Measurements from ENCODE around the gene AQP1. TPM values are rescaled to one million over a fixed set of nuclear protein-coding genes. Genes with fewer than 3 reads are reported as not detected.
A peak's percentile ranks its signal among the peaks of the same experiment; 100 is the strongest.

AQP1 gene
- total RNA-seq (2014; rRNA removed) (0.81 and 1.2 TPM in 2 replicates), Bru-seq, nascent RNA (percentile 27 among the genes with signal in this experiment), BruChase-seq, experiment 1, labeled RNA remaining after a 6-hour chase (percentile 32 among the genes with signal in this experiment), BruChase-seq, experiment 2, labeled RNA remaining after a 2-hour chase (percentile 43 among the genes with signal in this experiment)
- long read RNA-seq = 0 reads

DNA sequence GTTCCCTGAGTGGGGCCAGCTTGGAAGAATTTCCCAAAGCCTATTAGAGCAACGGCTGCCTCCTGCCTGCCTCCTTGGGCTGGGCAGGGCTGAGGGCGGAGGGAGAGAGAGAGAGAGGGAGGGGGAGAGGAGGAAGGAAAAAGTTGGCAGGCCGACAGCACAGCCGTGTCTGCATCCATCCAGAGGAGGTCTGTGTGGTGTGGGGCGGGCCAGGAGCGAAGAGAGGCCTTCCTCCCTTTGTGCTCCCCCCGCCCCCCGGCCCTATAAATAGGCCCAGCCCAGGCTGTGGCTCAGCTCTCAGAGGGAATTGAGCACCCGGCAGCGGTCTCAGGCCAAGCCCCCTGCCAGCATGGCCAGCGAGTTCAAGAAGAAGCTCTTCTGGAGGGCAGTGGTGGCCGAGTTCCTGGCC is at the start of gene AQP1:
TSS of gene AQP1 (plus strand) at position 293 of the 409 bp plus-strand sequence. CDS start at position 350, 57 bp downstream.
- H3K9me3 ChIP-seq (ENCODE audit: low read length) = no peaks in the 10 kb centered on the region
- H3K27ac ChIP-seq (ENCODE audit: low read length) = no peak within 1 kb of the TSS
- H3K9ac ChIP-seq (ENCODE audit: low read length) = no peak within 1 kb of the TSS
- no peaks in the 10 kb centered on the region for H3F3A ChIP-seq (ENCODE audit: low read length, unreplicated experiment)
- DNase-seq (no peak), ATAC-seq (no peak)
- H3K9me2 ChIP-seq (replicated peaks; ENCODE audit: low read length) = no peaks in the 10 kb centered on the region
- no peaks in the 10 kb centered on the region for H3K27me3 ChIP-seq (ENCODE audit: low read length)
- ChIA-PET POLR2A (ENCODE audit: unreplicated experiment) (no interaction called here), CTCF (no interaction called here)
- no TSS peak for BruUV-seq (replicated peaks)
- no peak within 1 kb of the TSS for H3K4me2 ChIP-seq (ENCODE audit: low read length)
- intact Hi-C loops (cut with micrococcal nuclease) = no loop called here
- H3K4me3 ChIP-seq (ENCODE audit: low read length) = no peak within 1 kb of the TSS
- TF ChIP-seq, protein P1, sequence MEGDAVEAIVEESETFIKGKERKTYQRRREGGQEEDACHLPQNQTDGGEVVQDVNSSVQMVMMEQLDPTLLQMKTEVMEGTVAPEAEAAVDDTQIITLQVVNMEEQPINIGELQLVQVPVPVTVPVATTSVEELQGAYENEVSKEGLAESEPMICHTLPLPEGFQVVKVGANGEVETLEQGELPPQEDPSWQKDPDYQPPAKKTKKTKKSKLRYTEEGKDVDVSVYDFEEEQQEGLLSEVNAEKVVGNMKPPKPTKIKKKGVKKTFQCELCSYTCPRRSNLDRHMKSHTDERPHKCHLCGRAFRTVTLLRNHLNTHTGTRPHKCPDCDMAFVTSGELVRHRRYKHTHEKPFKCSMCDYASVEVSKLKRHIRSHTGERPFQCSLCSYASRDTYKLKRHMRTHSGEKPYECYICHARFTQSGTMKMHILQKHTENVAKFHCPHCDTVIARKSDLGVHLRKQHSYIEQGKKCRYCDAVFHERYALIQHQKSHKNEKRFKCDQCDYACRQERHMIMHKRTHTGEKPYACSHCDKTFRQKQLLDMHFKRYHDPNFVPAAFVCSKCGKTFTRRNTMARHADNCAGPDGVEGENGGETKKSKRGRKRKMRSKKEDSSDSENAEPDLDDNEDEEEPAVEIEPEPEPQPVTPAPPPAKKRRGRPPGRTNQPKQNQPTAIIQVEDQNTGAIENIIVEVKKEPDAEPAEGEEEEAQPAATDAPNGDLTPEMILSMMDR (conservative IDR thresholded peaks at IDR 0.05; ENCODE audit: low read depth, low read length) = no peak
- no peak for TF ChIP-seq EZH2phosphoT487 (IDR thresholded peaks at IDR 0.05; ENCODE audit: borderline replicate concordance, low read length)
- TF ChIP-seq EZH2 (IDR thresholded peaks at IDR 0.05; ENCODE audit: low read length, unreplicated experiment) = no peak
- H4K20me1 ChIP-seq (ENCODE audit: low read length) = no peaks in the 10 kb centered on the region
- H3K79me2 ChIP-seq (ENCODE audit: low read length) = no peaks in the 10 kb centered on the region
- no peaks in the 10 kb centered on the region for H3K36me3 ChIP-seq (ENCODE audit: low read depth, low read length)
- H3K4me1 ChIP-seq (ENCODE audit: insufficient read depth, low read length) = peaks cover 19% of the 10 kb centered on the region
- H2AFZ ChIP-seq (ENCODE audit: low read length) = no peak within 1 kb of the TSS

DNA sequence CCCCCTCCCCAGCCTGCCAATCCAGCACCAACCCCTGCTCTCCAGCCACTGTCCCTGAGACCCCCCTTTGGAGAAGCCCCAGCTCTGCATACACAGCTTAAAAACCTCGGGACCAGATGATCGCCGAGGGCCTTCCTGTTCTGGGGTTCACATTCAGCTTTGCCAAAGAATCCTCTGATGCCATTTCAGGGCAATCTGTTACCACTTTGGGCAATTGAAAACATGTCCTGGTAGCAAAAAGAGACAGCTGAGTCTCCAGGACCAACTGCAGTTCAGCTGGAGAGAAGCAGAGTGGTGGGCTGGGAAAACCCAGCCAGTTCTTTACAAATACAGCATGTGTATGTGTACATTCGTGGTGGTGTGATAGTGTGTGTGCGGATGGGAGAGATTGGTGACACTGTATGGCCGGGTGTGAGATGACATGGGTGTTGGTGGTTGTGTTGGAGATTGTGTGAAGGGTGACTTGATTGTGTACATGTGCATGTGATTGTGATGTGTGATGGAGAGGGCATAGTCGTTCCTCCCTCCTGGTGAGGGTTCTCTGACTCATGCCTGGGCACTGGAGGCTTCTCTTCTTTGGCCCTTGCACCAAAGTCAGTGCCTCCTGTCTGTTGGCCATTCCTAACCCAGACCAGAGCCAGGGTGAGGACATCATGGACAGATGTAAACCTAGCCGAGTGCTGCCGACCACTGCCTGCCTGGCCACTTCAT is 48.5 kb upstream of the AQP1 start:
- ATAC-seq = no peak

More for the DNA sequence above, 48.5 kb upstream of the AQP1 start:
- no peak overlapping the region for H3K4me2 ChIP-seq (ENCODE audit: low read length)
- H3K9me2 ChIP-seq (replicated peaks; ENCODE audit: low read length) = no peaks in the 10 kb centered on the region
- no peak overlapping the region for H3K27ac ChIP-seq (ENCODE audit: low read length)
- no peaks in the 10 kb centered on the region for H3F3A ChIP-seq (ENCODE audit: low read length, unreplicated experiment)
- H3K4me1 ChIP-seq (ENCODE audit: insufficient read depth, low read length) = no peaks in the 10 kb centered on the region
- no peak overlapping the region for H2AFZ ChIP-seq (ENCODE audit: low read length)
- ChIA-PET CTCF (interaction anchor here (0.6 kb wide), 1 partner anchor 117 kb away, joined by 3 read pairs; no protein-coding TSS in a partner anchor), POLR2A (ENCODE audit: unreplicated experiment) (no interaction called here)
- BruUV-seq (replicated peaks) = no TSS peak
- no peak overlapping the region for H3K9ac ChIP-seq (ENCODE audit: low read length)
- H3K36me3 ChIP-seq (ENCODE audit: low read depth, low read length) = no peaks in the 10 kb centered on the region
- H3K4me3 ChIP-seq (ENCODE audit: low read length) = no peak overlapping the region
- intact Hi-C loops (cut with micrococcal nuclease) = no loop called here
- no peaks in the 10 kb centered on the region for H4K20me1 ChIP-seq (ENCODE audit: low read length)
- no peaks in the 10 kb centered on the region for H3K27me3 ChIP-seq (ENCODE audit: low read length)
- no peak for DNase-seq
- H3K9me3 ChIP-seq (ENCODE audit: low read length) = no peaks in the 10 kb centered on the region
- no peaks in the 10 kb centered on the region for H3K79me2 ChIP-seq (ENCODE audit: low read length)
- TF ChIP-seq, protein P1 (conservative IDR thresholded peaks at IDR 0.05; ENCODE audit: low read depth, low read length) = no peak
- TF ChIP-seq EZH2 (IDR thresholded peaks at IDR 0.05; ENCODE audit: low read length, unreplicated experiment) (no peak), EZH2phosphoT487 (IDR thresholded peaks at IDR 0.05; ENCODE audit: borderline replicate concordance, low read length) (no peak)

All from PC-3 (cell line).